Measurements from ENCODE around the gene IL1RAPL2. TPM values are rescaled to one million over a fixed set of nuclear protein-coding genes. Genes with fewer than 3 reads are reported as not detected.

The IL1RAPL2 gene
- polyA plus RNA-seq, 3 donors = not detected

DNA sequence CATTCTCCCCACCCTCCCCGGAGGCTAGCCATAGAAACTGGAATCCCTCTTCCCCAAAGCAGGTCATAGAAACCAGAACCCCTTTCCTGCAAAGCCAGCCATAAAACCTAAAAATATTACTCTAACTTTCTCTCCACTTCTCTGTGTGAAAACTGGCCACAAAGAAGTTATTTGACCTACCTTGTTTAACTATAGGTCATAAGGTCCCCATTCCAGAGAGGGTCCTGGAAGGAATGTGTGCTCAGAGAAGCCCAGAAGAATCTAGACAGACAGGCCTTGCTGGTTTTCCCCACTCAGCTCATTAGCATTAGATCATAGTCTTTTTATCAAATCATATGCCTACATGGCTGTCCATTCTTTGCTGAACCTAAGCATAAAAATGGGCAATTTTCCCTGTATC, 707.3 kb downstream of the IL1RAPL2 start:
- Histone ChIP-seq H3K27ac (ENCODE audit: low read depth in 1 of 2, low read length in 2 of 2) (no peak overlapping the region), H3K4me3 (replicated peaks in 1 of 3; ENCODE audit: low read depth in 2 of 3, low read length in 3 of 3) (no peak overlapping the region), H3K4me1 (ENCODE audit: control insufficient read depth in 1 of 2, insufficient read depth in 2 of 2, low read length in 2 of 2) (no peaks in the 10 kb centered on the region), H3K4me2 (replicated peaks; ENCODE audit: extremely low read depth, low read length, poor library complexity, severe bottlenecking) (no peak overlapping the region), H4K20me1 (ENCODE audit: insufficient read depth, low read length) (no peaks in the 10 kb centered on the region), H3K79me2 (ENCODE audit: insufficient read depth, low read length) (no peaks in the 10 kb centered on the region), H3K27me3 (ENCODE audit: control insufficient read depth in 2 of 2, insufficient read depth in 2 of 2, low read length in 2 of 2) (no peaks in the 10 kb centered on the region), H3K9me3 (replicated peaks in 1 of 2; ENCODE audit: control insufficient read depth in 1 of 2, insufficient read depth in 1 of 2, low read length in 2 of 2) (no peaks in the 10 kb centered on the region), H3K9ac (ENCODE audit: insufficient read depth, low read length, poor library complexity, severe bottlenecking) (no peak overlapping the region), H2AFZ (ENCODE audit: insufficient read depth, low read depth, low read length, poor library complexity, severe bottlenecking) (no peak overlapping the region), H3K36me3 (replicated peaks in 1 of 2; ENCODE audit: control insufficient read depth in 1 of 2, insufficient read depth in 2 of 2, low read length in 2 of 2) (no peaks in the 10 kb centered on the region)
- Mint-ChIP-seq H3K27ac (no peak overlapping the region), H3K4me3 (no peak overlapping the region), H3K4me1 (no peaks in the 10 kb centered on the region), H3K27me3 (ENCODE audit: low read depth in 3 of 3) (peaks cover 0 to 5% (median 0%) of the 10 kb centered on the region in 3 donors), H3K9me3 (peaks cover 0 to 3% (median 0%) of the 10 kb centered on the region in 7 donors), H3K36me3 (no peaks in the 10 kb centered on the region)
- DNase-seq = no peak
- no CpG with 5 or more reads among the region's 1 CpG for WGBS (ENCODE audit: insufficient coverage)
- TF ChIP-seq, protein P1, sequence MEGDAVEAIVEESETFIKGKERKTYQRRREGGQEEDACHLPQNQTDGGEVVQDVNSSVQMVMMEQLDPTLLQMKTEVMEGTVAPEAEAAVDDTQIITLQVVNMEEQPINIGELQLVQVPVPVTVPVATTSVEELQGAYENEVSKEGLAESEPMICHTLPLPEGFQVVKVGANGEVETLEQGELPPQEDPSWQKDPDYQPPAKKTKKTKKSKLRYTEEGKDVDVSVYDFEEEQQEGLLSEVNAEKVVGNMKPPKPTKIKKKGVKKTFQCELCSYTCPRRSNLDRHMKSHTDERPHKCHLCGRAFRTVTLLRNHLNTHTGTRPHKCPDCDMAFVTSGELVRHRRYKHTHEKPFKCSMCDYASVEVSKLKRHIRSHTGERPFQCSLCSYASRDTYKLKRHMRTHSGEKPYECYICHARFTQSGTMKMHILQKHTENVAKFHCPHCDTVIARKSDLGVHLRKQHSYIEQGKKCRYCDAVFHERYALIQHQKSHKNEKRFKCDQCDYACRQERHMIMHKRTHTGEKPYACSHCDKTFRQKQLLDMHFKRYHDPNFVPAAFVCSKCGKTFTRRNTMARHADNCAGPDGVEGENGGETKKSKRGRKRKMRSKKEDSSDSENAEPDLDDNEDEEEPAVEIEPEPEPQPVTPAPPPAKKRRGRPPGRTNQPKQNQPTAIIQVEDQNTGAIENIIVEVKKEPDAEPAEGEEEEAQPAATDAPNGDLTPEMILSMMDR (IDR thresholded peaks at IDR 0.05) = no peak
- intact Hi-C loops (cut with micrococcal nuclease) = no loop called here

DNA sequence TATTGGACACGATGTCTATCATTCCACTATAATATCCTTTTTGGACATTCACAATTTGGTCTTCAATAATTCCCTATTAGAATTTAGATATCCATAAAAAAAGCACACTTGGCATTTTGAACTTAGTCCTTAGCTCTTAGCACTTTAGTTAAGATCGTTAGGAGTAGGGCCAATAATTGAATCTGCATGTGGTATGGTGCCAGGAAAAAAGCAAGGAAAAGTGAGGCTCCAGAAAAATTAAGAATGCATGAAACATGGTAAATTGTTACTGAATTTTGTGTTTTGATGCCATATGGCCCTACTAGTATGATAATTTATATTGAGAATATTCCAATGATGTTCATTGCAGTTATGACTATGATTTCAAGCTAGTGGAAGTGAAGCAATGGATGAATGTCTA, 708.1 kb downstream of the IL1RAPL2 start:
- H3K4me1 ChIP-seq (ENCODE audit: control insufficient read depth in 1 of 2, insufficient read depth in 2 of 2, low read length in 2 of 2) = no peaks in the 10 kb centered on the region
- H3K9ac ChIP-seq (ENCODE audit: insufficient read depth, low read length, poor library complexity, severe bottlenecking) = no peak overlapping the region
- no peaks in the 10 kb centered on the region for H4K20me1 ChIP-seq (ENCODE audit: insufficient read depth, low read length)
- H2AFZ ChIP-seq (ENCODE audit: insufficient read depth, low read depth, low read length, poor library complexity, severe bottlenecking) = no peak overlapping the region
- TF ChIP-seq, protein P1 (IDR thresholded peaks at IDR 0.05) = no peak
- no peak overlapping the region for H3K4me3 ChIP-seq (replicated peaks in 1 of 3; ENCODE audit: low read depth in 2 of 3, low read length in 3 of 3)
- H3K27ac ChIP-seq (ENCODE audit: low read depth in 1 of 2, low read length in 2 of 2) = no peak overlapping the region
- intact Hi-C loops (cut with micrococcal nuclease) = no loop called here
- no peaks in the 10 kb centered on the region for H3K79me2 ChIP-seq (ENCODE audit: insufficient read depth, low read length)
- WGBS (ENCODE audit: insufficient coverage) = no CpG with 5 or more reads among the region's 2 CpGs
- DNase-seq = no peak
- peaks cover 0 to 3% (median 0%) of the 10 kb centered on the region in 7 donors for H3K9me3 Mint-ChIP-seq
- no peak overlapping the region for H3K4me3 Mint-ChIP-seq
- H3K4me1 Mint-ChIP-seq = no peaks in the 10 kb centered on the region
- no peaks in the 10 kb centered on the region for H3K9me3 ChIP-seq (replicated peaks in 1 of 2; ENCODE audit: control insufficient read depth in 1 of 2, insufficient read depth in 1 of 2, low read length in 2 of 2)
- H3K27ac Mint-ChIP-seq = no peak overlapping the region
- no peak overlapping the region for H3K4me2 ChIP-seq (replicated peaks; ENCODE audit: extremely low read depth, low read length, poor library complexity, severe bottlenecking)
- H3K36me3 ChIP-seq (replicated peaks in 1 of 2; ENCODE audit: control insufficient read depth in 1 of 2, insufficient read depth in 2 of 2, low read length in 2 of 2) = no peaks in the 10 kb centered on the region
- no peaks in the 10 kb centered on the region for H3K36me3 Mint-ChIP-seq
- no peaks in the 10 kb centered on the region for H3K27me3 ChIP-seq (ENCODE audit: control insufficient read depth in 2 of 2, insufficient read depth in 2 of 2, low read length in 2 of 2)
- peaks cover 0 to 4% (median 0%) of the 10 kb centered on the region in 3 donors for H3K27me3 Mint-ChIP-seq (ENCODE audit: low read depth in 3 of 3)
